H1 (cell line): ENCODE data around the gene CDKN2B-AS1. TPM values are rescaled to one million over a fixed set of nuclear protein-coding genes. Genes with fewer than 3 reads are reported as not detected.

Source experiments
- CTCF ChIA-PET: fragments of 300-600 bp; sonication (Branson Sonifier 250); formaldehyde crosslinking; loops from one replicate; lab custom pipeline; 2021; ENCODE audit not compliant: partially characterized antibody; lab: Charles Lee
- POLR2A ChIA-PET: fragments of 300-600 bp; sonication (Branson Sonifier 250); formaldehyde crosslinking; loops from one replicate; lab custom pipeline; 2021; ENCODE audit warnings: inconsistent platforms; ENCODE audit not compliant: partially characterized antibody; lab: Charles Lee
- DNase-seq, 2 experiments: peaks; one replicate each; pipeline versions ENCODE4 v3.0.0 to v3.0.0-alpha.2; 2010 to 2022; ENCODE audit warnings: low spot score in 2 of 2, low read depth in 1 of 2, mixed read lengths in 1 of 2
- FAIRE-seq: peaks from 2 replicates; lab custom pipeline; 2011; peaks lifted over from hg19 to GRCh38; lab: Jason Lieb, UNC
- H2AFZ ChIP-seq: 2 replicates; pipeline ENCODE4 v1.8.1; 2012; ENCODE audit warnings: low read length, inconsistent platforms
- H2AK5ac ChIP-seq: 2 replicates; pipeline ENCODE4 v1.6.1; 2013; ENCODE audit warnings: low read depth, low read length
- H2BK120ac ChIP-seq: replicated peaks from 2 replicates; pipeline ENCODE3; 2013; ENCODE audit warnings: low read depth, low read length, inconsistent platforms
- H2BK12ac ChIP-seq: 2 replicates; pipeline ENCODE4 v1.6.1; 2013; ENCODE audit warnings: low read depth, low read length
- H2BK15ac ChIP-seq: 2 replicates; pipeline ENCODE4 v1.6.1; 2013; ENCODE audit warnings: low read length
- H2BK20ac ChIP-seq: 2 replicates; pipeline ENCODE4 v1.6.1; 2013; ENCODE audit warnings: low read length
- H2BK5ac ChIP-seq: 2 replicates; pipeline ENCODE4 v1.6.1; 2013; ENCODE audit warnings: low read depth, low read length
- H3K14ac ChIP-seq: 2 replicates; pipeline ENCODE4 v1.6.1; 2013; ENCODE audit warnings: inconsistent platforms; ENCODE audit not compliant: insufficient read length
- H3K18ac ChIP-seq: 2 replicates; pipeline ENCODE4 v1.6.1; 2013; ENCODE audit warnings: low read length; ENCODE audit errors: extremely low read depth
- H3K23ac ChIP-seq: 2 replicates; pipeline ENCODE4 v1.6.1; 2013; ENCODE audit warnings: inconsistent platforms; ENCODE audit not compliant: insufficient read length
- H3K23me2 ChIP-seq: 2 replicates; pipeline ENCODE4 v1.6.1; 2013; ENCODE audit warnings: low read depth, low read length
- H3K27ac ChIP-seq: 2 replicates; pipeline ENCODE4 v1.6.1; 2011; ENCODE audit warnings: low read depth, low read length, inconsistent platforms
- H3K27me3 ChIP-seq, 4 experiments: replicated peaks in 1 of 4; 1 replicate in 1 of 4; 2 replicates in 3 of 4; pipeline versions ENCODE4 v1.6.1 to v1.8.1; 2011 to 2013; ENCODE audit warnings: low read length in 3 of 4, mild to moderate bottlenecking in 3 of 4, inconsistent platforms in 2 of 4, mixed read lengths in 2 of 4, moderate library complexity in 1 of 4; ENCODE audit not compliant: control insufficient read depth in 3 of 4, insufficient read depth in 3 of 4; ENCODE audit errors: extremely low read depth in 1 of 4
- H3K36me3 ChIP-seq, 4 experiments: 2 replicates each; pipeline versions ENCODE4 v1.6.1 to v1.8.1; 2011 to 2013; ENCODE audit warnings: mild to moderate bottlenecking in 4 of 4, low read length in 3 of 4, moderate library complexity in 2 of 4, control low read depth in 1 of 4, inconsistent platforms in 1 of 4; ENCODE audit not compliant: insufficient read depth in 4 of 4, control insufficient read depth in 2 of 4
- H3K4ac ChIP-seq: replicated peaks from 2 replicates; pipeline ENCODE3; 2013; ENCODE audit warnings: low read length, low read depth, mixed read lengths, inconsistent platforms; ENCODE audit not compliant: insufficient read length
- H3K4me1 ChIP-seq, 4 experiments: replicated peaks in 1 of 4; 1 replicate in 1 of 4; 2 replicates in 3 of 4; pipeline versions ENCODE4 v1.6.1 to v1.8.1; 2011 to 2013; ENCODE audit warnings: low read length in 3 of 4, inconsistent platforms in 2 of 4, mixed read lengths in 1 of 4; ENCODE audit not compliant: insufficient read depth in 4 of 4, control insufficient read depth in 3 of 4
- H3K4me2 ChIP-seq, 2 experiments: 2 replicates each; pipeline versions ENCODE4 v1.6.1 to v1.8.1; 2011 to 2013; ENCODE audit warnings: low read depth in 2 of 2, low read length in 2 of 2, control low read depth in 1 of 2, inconsistent platforms in 1 of 2, mild to moderate bottlenecking in 1 of 2; ENCODE audit not compliant: insufficient read depth in 1 of 2
- H3K4me3 ChIP-seq, 4 experiments: fragments of 200-600, 300-600 bp in 1 of 4; sonication (generic), shearing (Covaris generic), sonication (Bioruptor Twin) in 1 of 4; 2 replicates each; pipeline versions ENCODE4 v1.5.1 to v1.8.1; 2011 to 2016; ENCODE audit warnings: low read length in 4 of 4, low read depth in 3 of 4, control low read depth in 2 of 4, inconsistent platforms in 2 of 4, mild to moderate bottlenecking in 2 of 4, mixed read lengths in 1 of 4, moderate library complexity in 1 of 4; ENCODE audit not compliant: insufficient read depth in 2 of 4; ENCODE audit errors: extremely low read depth in 1 of 4
- H3K56ac ChIP-seq: replicated peaks from 2 replicates; pipeline ENCODE3; 2013; ENCODE audit warnings: low read depth, mild to moderate bottlenecking, mixed read lengths, low read length, inconsistent platforms; ENCODE audit not compliant: insufficient read length
- H3K79me1 ChIP-seq: 2 replicates; pipeline ENCODE4 v1.6.1; 2013; ENCODE audit warnings: low read depth, low read length, control low read depth
- H3K79me2 ChIP-seq, 2 experiments: 2 replicates each; pipeline versions ENCODE4 v1.6.1 to v1.8.1; 2012 to 2013; ENCODE audit warnings: low read length in 2 of 2, mild to moderate bottlenecking in 2 of 2, inconsistent platforms in 1 of 2; ENCODE audit not compliant: insufficient read depth in 2 of 2, control insufficient read depth in 1 of 2
- H3K9ac ChIP-seq, 4 experiments: replicated peaks in 1 of 4; 1 replicate in 1 of 4; 2 replicates in 3 of 4; pipeline versions ENCODE4 v1.6.1 to v1.8.1; 2011 to 2013; ENCODE audit warnings: low read depth in 3 of 4, low read length in 3 of 4, control low read depth in 2 of 4, mild to moderate bottlenecking in 2 of 4, moderate library complexity in 2 of 4, inconsistent platforms in 1 of 4; ENCODE audit errors: extremely low read depth in 1 of 4
- H3K9me3 ChIP-seq, 2 experiments: 2 replicates each; pipeline versions ENCODE4 v1.6.1 to v1.8.1; 2012 to 2013; ENCODE audit warnings: mild to moderate bottlenecking in 2 of 2, moderate library complexity in 2 of 2, control low read depth in 1 of 2, inconsistent platforms in 1 of 2, low read depth in 1 of 2, low read length in 1 of 2, mixed read lengths in 1 of 2; ENCODE audit not compliant: insufficient read depth in 2 of 2
- H4K20me1 ChIP-seq, 2 experiments: replicated peaks in 1 of 2; 2 replicates each; pipeline versions ENCODE3 to v1.8.1; 2011 to 2013; ENCODE audit warnings: inconsistent platforms in 2 of 2, low read length in 2 of 2, mild to moderate bottlenecking in 1 of 2; ENCODE audit not compliant: insufficient read depth in 2 of 2, control insufficient read depth in 1 of 2
- H4K5ac ChIP-seq: 2 replicates; pipeline ENCODE4 v1.6.1; 2013; ENCODE audit warnings: low read length, low read depth, mixed read lengths, inconsistent platforms; ENCODE audit not compliant: insufficient read length
- H4K8ac ChIP-seq: 2 replicates; pipeline ENCODE4 v1.8.0; 2013; ENCODE audit warnings: mild to moderate bottlenecking, moderate library complexity, low read length, inconsistent platforms; ENCODE audit not compliant: insufficient read depth; ENCODE audit errors: extremely low read depth
- H4K91ac ChIP-seq: replicated peaks from 2 replicates; pipeline ENCODE3; 2013; ENCODE audit warnings: low read length, mixed read lengths, inconsistent platforms; ENCODE audit not compliant: insufficient read length
- POLR2AphosphoS5 ChIP-seq: IDR thresholded peaks from 2 replicates; pipeline ENCODE4 v1.6.1; 2011; ENCODE audit warnings: low read depth, low read length
- SIN3A ChIP-seq, 2 experiments: IDR thresholded peaks in 1 of 2; conservative IDR thresholded peaks in 1 of 2; 2 replicates each; pipeline ENCODE4 v1.6.1; 2011 to 2012; ENCODE audit warnings: low read length in 2 of 2, improper control_type of control experiment in 1 of 2, low read depth in 1 of 2, mild to moderate bottlenecking in 1 of 2
- SP4 ChIP-seq: IDR thresholded peaks from 2 replicates; pipeline ENCODE4 v1.6.1; 2012; ENCODE audit warnings: low read length, inconsistent platforms
- WGBS, 2 experiments: shearing (Covaris generic) in 1 of 2; methylation state at CpG; one replicate each; pipeline versions ENCODE4 v1.1.6 to v1.1.7; 2013 to 2015; ENCODE audit warnings: low lambda C conversion rate in 2 of 2, mixed read lengths in 2 of 2, inconsistent platforms in 1 of 2, low coverage in 1 of 2, missing lambda C conversion rate in 1 of 2; ENCODE audit not compliant: insufficient replicate concordance in 2 of 2, insufficient coverage in 1 of 2, insufficient read length in 1 of 2; ENCODE audit errors: extremely low coverage in 1 of 2, missing lambda C conversion rate in 1 of 2; 5-methylcytosine and 5-hydroxymethylcytosine counted together
- polyA plus RNA-seq, 7 experiments: library from polyadenylated mRNA; depleted of rRNA in 3 of 7; stranded (reverse) in 5 of 7; unstranded in 2 of 7; fragments of >200 nt in 5 of 7; fragments of 200-250 nt in 2 of 7; gene quantifications; 1 replicate in 5 of 7; 2 replicates in 1 of 7; 4 replicates in 1 of 7; pipeline versions ENCODE4 v1.2.1 to v1.2.3, GENCODE V29; 2011 to 2013; ENCODE audit warnings: missing spikeins in 2 of 7, mixed read lengths in 2 of 7
- total RNA-seq: library from RNA; stranded (reverse); fragmentation: NEBNext Ultra II Directional; extraction: Animal tissue kit (Norgen Biotek cat#: 25700); gene quantifications from 2 replicates; pipeline ENCODE4 v1.2.1, GENCODE V29; 2021

Gene CDKN2B-AS1
- total and polyA plus RNA-seq, 2 of the 8 experiments (the other 6 are each of a cell fraction or from before 2014, with no cell fraction given) = not detected

- Histone ChIP-seq H3K9me3 (no peaks in the 10 kb centered on the region), H2AK5ac (no peak overlapping the region), H2BK12ac (no peak overlapping the region), H4K20me1 (no peaks in the 10 kb centered on the region), H3K4me3 (no peak overlapping the region), H3K23ac (no peak overlapping the region), H3K56ac (no peak overlapping the region), H4K8ac (no peak overlapping the region), H3K79me1 (no peaks in the 10 kb centered on the region), H3K9ac (no peak overlapping the region), H3K27ac (no peak overlapping the region), H3K4me1 (no peaks in the 10 kb centered on the region), H3K23me2 (no peaks in the 10 kb centered on the region), H4K5ac (no peak overlapping the region), H3K18ac (no peak overlapping the region), H4K91ac (no peak overlapping the region), H3K27me3 (no peaks in the 10 kb centered on the region), H3K79me2 (no peaks in the 10 kb centered on the region), H2BK120ac (no peak overlapping the region), H3K4ac (no peak overlapping the region), H3K4me2 (no peak overlapping the region), H2AFZ (no peak overlapping the region), H2BK5ac (no peak overlapping the region), H3K14ac (no peak overlapping the region), H3K36me3 (no peaks in the 10 kb centered on the region), H2BK20ac (no peak overlapping the region), H2BK15ac (no peak overlapping the region)
- 95% methylated on average over 1 of the region's 1 CpG; no CpG with 5 or more reads in 1 of the 2 experiments for WGBS, 2 experiments
- TF ChIP-seq POLR2AphosphoS5 (no peak), SIN3A (conservative IDR thresholded peaks at IDR 0.05 in 1 of 2, IDR thresholded peaks at IDR 0.05 in 1 of 2; ENCODE audit: low read depth in 1 of 2, low read length in 2 of 2) (no peak), SP4 (no peak)
- POLR2A ChIA-PET = no interaction called here
- DNase-seq (no peak), FAIRE-seq (no peak)
- CTCF ChIA-PET = no interaction called here
These were observed 165.0 kb downstream of the CDKN2B-AS1 start for GRCh38 chr9:22159586-22159985.
